Measurements from ENCODE around the gene PRKCSH.

- TF ChIP-seq CTCF (IDR thresholded peaks at IDR 0.05), result no peak
- no peak for TF ChIP-seq POLR2A (IDR thresholded peaks at IDR 0.05)
Measured at GRCh38 chr19:11444059-11444458, 8.6 kb downstream of the PRKCSH start.
